Tibial nerve (tissue), 4 donors: ENCODE results near the gene NEK10.

Source experiments
- EP300 ChIP-seq, 2 donors: sonication (generic); formaldehyde crosslinking; IDR thresholded peaks; one replicate each; pipeline ENCODE4 v1.6.1; 2017; ENCODE audit warnings: antibody characterized with exemption in 2 of 2, mild to moderate bottlenecking in 1 of 2
- POLR2A ChIP-seq, 2 donors: fragments of 450-650 bp; IDR thresholded peaks; one replicate each; pipeline ENCODE4 v1.6.1; 2017; ENCODE audit warnings: antibody characterized with exemption in 2 of 2, mild to moderate bottlenecking in 2 of 2, moderate library complexity in 2 of 2
- TF ChIP-seq, protein P1 (sequence below), 5 experiments: fragments of 200-600 bp in 3 of 5; fragments of 450-650 bp in 2 of 5; sonication (generic) in 3 of 5; IDR thresholded peaks; one replicate each; pipeline ENCODE4 v1.5.1; 2016 to 2019; ENCODE audit warnings: antibody characterized with exemption in 5 of 5, mild to moderate bottlenecking in 3 of 5, moderate library complexity in 2 of 5

GRCh38 chr3:27095553-27096222 is 273.5 kb downstream of the NEK10 start:
- TF ChIP-seq, protein P1, sequence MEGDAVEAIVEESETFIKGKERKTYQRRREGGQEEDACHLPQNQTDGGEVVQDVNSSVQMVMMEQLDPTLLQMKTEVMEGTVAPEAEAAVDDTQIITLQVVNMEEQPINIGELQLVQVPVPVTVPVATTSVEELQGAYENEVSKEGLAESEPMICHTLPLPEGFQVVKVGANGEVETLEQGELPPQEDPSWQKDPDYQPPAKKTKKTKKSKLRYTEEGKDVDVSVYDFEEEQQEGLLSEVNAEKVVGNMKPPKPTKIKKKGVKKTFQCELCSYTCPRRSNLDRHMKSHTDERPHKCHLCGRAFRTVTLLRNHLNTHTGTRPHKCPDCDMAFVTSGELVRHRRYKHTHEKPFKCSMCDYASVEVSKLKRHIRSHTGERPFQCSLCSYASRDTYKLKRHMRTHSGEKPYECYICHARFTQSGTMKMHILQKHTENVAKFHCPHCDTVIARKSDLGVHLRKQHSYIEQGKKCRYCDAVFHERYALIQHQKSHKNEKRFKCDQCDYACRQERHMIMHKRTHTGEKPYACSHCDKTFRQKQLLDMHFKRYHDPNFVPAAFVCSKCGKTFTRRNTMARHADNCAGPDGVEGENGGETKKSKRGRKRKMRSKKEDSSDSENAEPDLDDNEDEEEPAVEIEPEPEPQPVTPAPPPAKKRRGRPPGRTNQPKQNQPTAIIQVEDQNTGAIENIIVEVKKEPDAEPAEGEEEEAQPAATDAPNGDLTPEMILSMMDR (IDR thresholded peaks at IDR 0.05): no peak
- TF ChIP-seq POLR2A (IDR thresholded peaks at IDR 0.05) (no peak), EP300 (IDR thresholded peaks at IDR 0.05) (no peak)
